Stimulated activated CD4-positive, alpha-beta T cell treated with anti-CD3 and anti-CD28 coated beads, TNF-alpha, amount 100 ng/mL, for 48 hours (primary cell): ENCODE results near the gene SIGLEC8.
A peak's percentile ranks its signal among the peaks of the same experiment; 100 is the strongest.
"Not testable (repeated sequence)": the region's sequence is repeated elsewhere in the genome, so short reads cannot be mapped to it uniquely, and the experiment has no call there.

Experiments
- DNase-seq, 3 donors: peaks; one replicate each; pipeline ENCODE4 v3.0.0-alpha.2; 2020; ENCODE audit warnings: low read depth in 3 of 3

The SIGLEC8 gene

GRCh38 chr19:51473009-51473707 is 14.9 kb upstream of the SIGLEC8 start:
- peak; percentile 73 to 95 (median 87) for DNase-seq

GRCh38 chr19:51472607-51473006 is 14.4 kb upstream of the SIGLEC8 start:
- DNase-seq = no peak

- DNase-seq = no peak
Measured at GRCh38 chr19:51471527-51471926, 13.3 kb upstream of the SIGLEC8 start.

- no peak for DNase-seq
Measured at GRCh38 chr19:51470966-51471365, 12.7 kb upstream of the SIGLEC8 start.

GRCh38 chr19:51469629-51470028 is 11.4 kb upstream of the SIGLEC8 start:
- no peak for DNase-seq

GRCh38 chr19:51469162-51469561 is 10.9 kb upstream of the SIGLEC8 start:
- no peak for DNase-seq

- DNase-seq = no peak
Measured at GRCh38 chr19:51468545-51468920, 10.3 kb upstream of the SIGLEC8 start.

GRCh38 chr19:51467864-51468544 is 9.8 kb upstream of the SIGLEC8 start:
- no peak for DNase-seq

GRCh38 chr19:51466723-51467122 is 8.5 kb upstream of the SIGLEC8 start:
- no peak for DNase-seq

- DNase-seq = not testable (repeated sequence)
Measured at GRCh38 chr19:51463976-51464581, 5.8 kb upstream of the SIGLEC8 start.

- no peak for DNase-seq
Measured at GRCh38 chr19:51462681-51463080, 4.4 kb upstream of the SIGLEC8 start.

GRCh38 chr19:51462276-51462675 is 4.0 kb upstream of the SIGLEC8 start:
- no peak for DNase-seq

GRCh38 chr19:51461723-51462161 is 3.5 kb upstream of the SIGLEC8 start:
- no peak for DNase-seq

- DNase-seq = no peak
Measured at GRCh38 chr19:51460164-51460992, 2.1 kb upstream of the SIGLEC8 start.

- no peak for DNase-seq
Measured at GRCh38 chr19:51458899-51459505, 748 bp upstream of the SIGLEC8 start.

GRCh38 chr19:51457351-51458013 is 772 bp downstream of the SIGLEC8 start:
- DNase-seq = no peak

- DNase-seq = no peak
Measured at GRCh38 chr19:51456541-51457290, 1.5 kb downstream of the SIGLEC8 start.

GRCh38 chr19:51450730-51451307 is 7.4 kb downstream of the SIGLEC8 start:
- peak in 1 of 3 donors; percentile 64 for DNase-seq

GRCh38 chr19:51448411-51449016 is 9.7 kb downstream of the SIGLEC8 start:
- peak; percentile 39 to 53 (median 47) for DNase-seq

- DNase-seq = no peak
Measured at GRCh38 chr19:51448011-51448410, 10.2 kb downstream of the SIGLEC8 start.
